HEK293 (cell line): ENCODE measurements around the gene FTO.

Source experiments
- CTCF ChIA-PET: fragments of 350-600 bp; formaldehyde crosslinking; extraction: SDS; loops from one replicate; lab custom pipeline; 2021; ENCODE audit warnings: antibody characterized with exemption; lab: Yijun Ruan, JAX
- POLR2A ChIA-PET: fragments of 300-600 bp; formaldehyde crosslinking; extraction: SDS; loops from one replicate; lab custom pipeline; 2020; ENCODE audit warnings: antibody characterized with exemption, inconsistent platforms; lab: Yijun Ruan, JAX
- H3K27ac ChIP-seq: fragments of 200-500 bp; sonication (Bioruptor generic); 2 replicates; pipeline ENCODE4 v1.5.1; 2014; ENCODE audit warnings: low read depth, low read length, control low read depth, inconsistent platforms; ENCODE audit errors: extremely low read depth
- H3K36me3 ChIP-seq, 2 experiments: fragments of 200-500 bp in 1 of 2; sonication (Bioruptor generic) in 1 of 2; 1 replicate in 1 of 2; 2 replicates in 1 of 2; pipeline ENCODE4 v1.5.1; 2014 to 2017; ENCODE audit warnings: inconsistent platforms in 2 of 2, low read length in 2 of 2; ENCODE audit not compliant: control insufficient read depth in 2 of 2, insufficient read depth in 1 of 2
- H3K4me1 ChIP-seq: fragments of 200-500 bp; sonication (Bioruptor generic); 2 replicates; pipeline ENCODE4 v1.5.1; 2014; ENCODE audit warnings: mild to moderate bottlenecking, low read length, inconsistent platforms; ENCODE audit not compliant: control insufficient read depth, insufficient read depth
- H3K4me3 ChIP-seq: 2 replicates; pipeline ENCODE4 v1.5.1; 2011; ENCODE audit warnings: low read depth, mild to moderate bottlenecking, control low read depth, low read length, moderate library complexity
- H3K9me3 ChIP-seq: fragments of 200-500 bp; sonication (Bioruptor generic); 2 replicates; pipeline ENCODE4 v1.5.1; 2014; ENCODE audit warnings: low read depth, low read length, inconsistent platforms; ENCODE audit not compliant: control insufficient read depth, insufficient read depth
- BCL6B ChIP-seq: fragments of 450-650 bp; formaldehyde crosslinking; IDR thresholded peaks from 2 replicates; pipeline ENCODE4 v1.5.1; 2017; ENCODE audit warnings: missing biosample characterization, missing genetic modification characterization
- HOXD13 ChIP-seq: sonication (generic); formaldehyde crosslinking; IDR thresholded peaks from 2 replicates; pipeline ENCODE4 v1.8.0; 2022; ENCODE audit warnings: missing genetic modification reagents, borderline replicate concordance
- IKZF3 ChIP-seq: fragments of 450-650 bp; IDR thresholded peaks from 2 replicates; pipeline ENCODE4 v1.5.0; 2018; ENCODE audit warnings: missing biosample characterization, mild to moderate bottlenecking, missing genetic modification characterization, moderate library complexity
- KLF16 ChIP-seq: fragments of 450-650 bp; formaldehyde crosslinking; IDR thresholded peaks from 2 replicates; pipeline ENCODE4 v1.5.1; 2017; ENCODE audit warnings: missing biosample characterization, missing genetic modification characterization
- OSR2 ChIP-seq: fragments of 450-650 bp; formaldehyde crosslinking; IDR thresholded peaks from 2 replicates; pipeline ENCODE4 v1.5.1; 2016; ENCODE audit warnings: missing biosample characterization, missing genetic modification characterization
- RBAK ChIP-seq: fragments of 450-650 bp; formaldehyde crosslinking; IDR thresholded peaks from 2 replicates; pipeline ENCODE4 v1.5.1; 2016; ENCODE audit warnings: missing biosample characterization, missing genetic modification characterization
- SALL2 ChIP-seq: fragments of 450-650 bp; formaldehyde crosslinking; IDR thresholded peaks from 2 replicates; pipeline ENCODE4 v1.5.0; 2017; ENCODE audit warnings: missing biosample characterization, mild to moderate bottlenecking, missing genetic modification characterization, borderline replicate concordance
- TCF7L2 ChIP-seq: IDR thresholded peaks from 2 replicates; pipeline ENCODE4 v1.6.1; 2011; ENCODE audit warnings: low read depth, mild to moderate bottlenecking, inconsistent platforms, low read length, moderate library complexity, borderline replicate concordance
- TRIM28 ChIP-seq: IDR thresholded peaks from 2 replicates; pipeline ENCODE4 v1.6.1; 2011; ENCODE audit warnings: low read length, control low read depth, borderline replicate concordance
- TSHZ1 ChIP-seq: fragments of 450-650 bp; formaldehyde crosslinking; IDR thresholded peaks from 2 replicates; pipeline ENCODE4 v1.5.1; 2016; ENCODE audit warnings: missing biosample characterization, missing genetic modification characterization, borderline replicate concordance
- ZBTB17 ChIP-seq: fragments of 450-650 bp; formaldehyde crosslinking; IDR thresholded peaks from 2 replicates; pipeline ENCODE4 v1.5.1; 2016; ENCODE audit warnings: missing biosample characterization, missing genetic modification characterization
- ZBTB20 ChIP-seq: fragments of 450-650 bp; formaldehyde crosslinking; IDR thresholded peaks from 2 replicates; pipeline ENCODE4 v1.5.1; 2016; ENCODE audit warnings: missing biosample characterization, missing genetic modification characterization
- ZFP69B ChIP-seq: fragments of 450-650 bp; formaldehyde crosslinking; IDR thresholded peaks from 2 replicates; pipeline ENCODE4 v1.5.1; 2016; ENCODE audit warnings: missing biosample characterization, missing genetic modification characterization
- ZNF10 ChIP-seq: fragments of 450-650 bp; formaldehyde crosslinking; IDR thresholded peaks from 2 replicates; pipeline ENCODE4 v1.5.1; 2017; ENCODE audit warnings: missing biosample characterization, missing genetic modification characterization
- ZNF146 ChIP-seq: fragments of 450-650 bp; formaldehyde crosslinking; IDR thresholded peaks from 2 replicates; pipeline ENCODE4 v1.5.1; 2016; ENCODE audit warnings: missing biosample characterization, missing genetic modification characterization
- ZNF239 ChIP-seq: fragments of 450-650 bp; formaldehyde crosslinking; IDR thresholded peaks from 2 replicates; pipeline ENCODE4 v1.5.1; 2016; ENCODE audit warnings: missing biosample characterization, missing genetic modification characterization
- ZNF292 ChIP-seq: fragments of 450-650 bp; formaldehyde crosslinking; IDR thresholded peaks from 2 replicates; pipeline ENCODE4 v1.5.1; 2016; ENCODE audit warnings: low read depth, missing biosample characterization, missing genetic modification characterization, borderline replicate concordance
- ZNF394 ChIP-seq: fragments of 450-650 bp; formaldehyde crosslinking; IDR thresholded peaks from 2 replicates; pipeline ENCODE4 v1.5.1; 2016; ENCODE audit warnings: missing biosample characterization, missing genetic modification characterization, mild to moderate bottlenecking, moderate library complexity, borderline replicate concordance
- ZNF404 ChIP-seq: fragments of 450-650 bp; formaldehyde crosslinking; IDR thresholded peaks from 2 replicates; pipeline ENCODE4 v1.5.1; 2017; ENCODE audit warnings: missing biosample characterization, missing genetic modification characterization
- ZNF449 ChIP-seq: fragments of 450-650 bp; formaldehyde crosslinking; IDR thresholded peaks from 2 replicates; pipeline ENCODE4 v1.5.1; 2017; ENCODE audit warnings: missing biosample characterization, mild to moderate bottlenecking, missing genetic modification characterization, moderate library complexity
- ZNF473 ChIP-seq: fragments of 450-650 bp; formaldehyde crosslinking; IDR thresholded peaks from 2 replicates; pipeline ENCODE4 v1.5.1; 2017; ENCODE audit warnings: missing biosample characterization, missing genetic modification characterization
- ZNF529 ChIP-seq: fragments of 450-650 bp; formaldehyde crosslinking; IDR thresholded peaks from 2 replicates; pipeline ENCODE4 v1.5.1; 2017; ENCODE audit warnings: missing genetic modification characterization, missing biosample characterization; ENCODE audit not compliant: insufficient replicate concordance
- ZNF549 ChIP-seq: fragments of 450-650 bp; IDR thresholded peaks from 2 replicates; pipeline ENCODE4 v1.5.1; 2018; ENCODE audit warnings: missing biosample characterization, missing genetic modification characterization, mild to moderate bottlenecking, inconsistent platforms, moderate library complexity
- ZNF626 ChIP-seq: fragments of 450-650 bp; sonication (Bioruptor Pico); formaldehyde crosslinking; IDR thresholded peaks from 2 replicates; pipeline ENCODE4 v1.5.1; 2018; ENCODE audit warnings: missing biosample characterization, missing genetic modification characterization, inconsistent platforms
- ZNF843 ChIP-seq: fragments of 450-650 bp; formaldehyde crosslinking; IDR thresholded peaks from 2 replicates; pipeline ENCODE4 v1.5.1; 2016; ENCODE audit warnings: missing biosample characterization, missing genetic modification characterization

FTO gene

GRCh38 chr16:53726625-53727024 is 22.7 kb downstream of the FTO start:
- ChIA-PET CTCF (interaction anchor here (1.2 kb wide), 1 partner anchor 17 kb away, joined by 5 read pairs; no protein-coding TSS in a partner anchor), POLR2A (no interaction called here)
- TF ChIP-seq OSR2 (tag by site-specific recombination) (peak; percentile 67), ZNF549 (peak; percentile 70), TRIM28 (peak; percentile 43; the same call in 1 of the 2 replicates), ZFP69B (no peak), RBAK (no peak), TSHZ1 (tag by site-specific recombination) (no peak)
- Histone ChIP-seq H3K4me3 (no peak overlapping the region), H3K36me3 (no peaks in the 10 kb centered on the region), H3K27ac (no peak overlapping the region), H3K4me1 (peaks cover 11% of the 10 kb centered on the region), H3K9me3 (no peaks in the 10 kb centered on the region)

- Histone ChIP-seq H3K36me3 (no peaks in the 10 kb centered on the region), H3K4me3 (no peak overlapping the region), H3K4me1 (peaks cover 14% of the 10 kb centered on the region), H3K27ac (no peak overlapping the region), H3K9me3 (no peaks in the 10 kb centered on the region)
- TF ChIP-seq ZBTB20 (no peak), SALL2 (tag by site-specific recombination) (no peak), ZNF404 (no peak), ZNF146 (no peak), ZNF239 (tag by site-specific recombination) (no peak), ZNF292 (tag by site-specific recombination) (no peak), BCL6B (tag by site-specific recombination) (no peak), TCF7L2 (no peak), ZNF626 (tag by site-specific recombination) (no peak), ZNF394 (tag by site-specific recombination) (no peak), ZBTB17 (tag by site-specific recombination) (no peak), KLF16 (tag by site-specific recombination) (no peak)
- ChIA-PET POLR2A (no interaction called here), CTCF (interaction anchor here (1.1 kb wide), 1 partner anchor 14 kb away, joined by 3 read pairs; no protein-coding TSS in a partner anchor)
These were observed 26.7 kb downstream of the FTO start for GRCh38 chr16:53730693-53731092.

- H3K27ac ChIP-seq: no peak overlapping the region
- H3K9me3 ChIP-seq: no peaks in the 10 kb centered on the region
- peaks cover 7% of the 10 kb centered on the region; the same call in 1 of the 2 replicates for H3K4me1 ChIP-seq
- POLR2A ChIA-PET: no interaction called here
- CTCF ChIA-PET: interaction anchor here (1.0 kb wide), 1 partner anchor 11 kb away, joined by 4 read pairs; no protein-coding TSS in a partner anchor
- H3K4me3 ChIP-seq: no peak overlapping the region
- H3K36me3 ChIP-seq: no peaks in the 10 kb centered on the region
- no peak for TF ChIP-seq RBAK
- TF ChIP-seq TCF7L2: peak; percentile 59; the same call in 1 of the 2 replicates
- TF ChIP-seq ZNF449 (tag by site-specific recombination): no peak
- peak; percentile 66; the same call in 1 of the 2 replicates for TF ChIP-seq HOXD13 (CRISPR knock-in tag)
- no peak for TF ChIP-seq ZNF473 (tag by site-specific recombination)
- TF ChIP-seq TRIM28: peak; percentile 86; the same call in 1 of the 2 replicates
- TF ChIP-seq OSR2 (tag by site-specific recombination): peak; percentile 40; the same call in 1 of the 2 replicates
- peak; percentile 82 for TF ChIP-seq ZNF843 (tag by site-specific recombination)
- TF ChIP-seq ZNF10: 0 out of 2 replicates have a peak, but pooled peaks have one; percentile 36
- no peak for TF ChIP-seq ZNF529 (tag by site-specific recombination)
- TF ChIP-seq IKZF3: 0 out of 2 replicates have a peak, but pooled peaks have one; percentile 29
These were observed 28.5 kb downstream of the FTO start for GRCh38 chr16:53732296-53732929.
